MM.1S (cell line): ENCODE measurements around the gene UFSP2.

Experiments used
- EZH2 ChIP-seq: fragments of 300-600 bp; sonication (generic); optimal IDR thresholded peaks from 2 replicates; pipeline ENCODE3; 2017; ENCODE audit warnings: low read depth, mild to moderate bottlenecking, antibody characterized with exemption, low read length, mixed read lengths
- EZH2phosphoT487 ChIP-seq: fragments of 300-600 bp; sonication (generic); IDR thresholded peaks from 2 replicates; pipeline ENCODE4 v1.6.1; 2018; ENCODE audit warnings: antibody characterized with exemption, low read length
- TF ChIP-seq, protein P1 (sequence below): fragments of 300-600 bp; sonication (generic); IDR thresholded peaks from 2 replicates; pipeline ENCODE4 v1.5.1; 2016; ENCODE audit warnings: antibody characterized with exemption, low read length, mixed read lengths

DNA sequence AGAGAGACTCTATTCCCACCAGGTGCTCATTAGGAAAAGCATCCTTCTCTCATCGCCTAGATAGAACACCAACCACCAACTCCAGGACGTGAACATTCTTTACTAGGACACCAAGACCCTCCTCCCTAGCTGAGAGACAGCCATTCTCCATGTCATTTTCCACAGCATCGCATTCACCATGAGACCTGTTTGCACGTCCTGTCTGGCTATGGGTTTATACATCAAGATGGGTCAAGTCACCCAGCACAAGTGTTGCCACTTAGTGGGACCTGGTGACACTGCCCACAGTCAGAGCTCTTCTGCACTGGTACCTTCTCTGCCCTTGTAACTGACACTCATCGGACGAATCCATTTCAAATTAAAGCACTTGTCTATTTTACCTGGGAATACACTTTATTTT lies 47.5 kb downstream of the UFSP2 start:
- TF ChIP-seq, protein P1, sequence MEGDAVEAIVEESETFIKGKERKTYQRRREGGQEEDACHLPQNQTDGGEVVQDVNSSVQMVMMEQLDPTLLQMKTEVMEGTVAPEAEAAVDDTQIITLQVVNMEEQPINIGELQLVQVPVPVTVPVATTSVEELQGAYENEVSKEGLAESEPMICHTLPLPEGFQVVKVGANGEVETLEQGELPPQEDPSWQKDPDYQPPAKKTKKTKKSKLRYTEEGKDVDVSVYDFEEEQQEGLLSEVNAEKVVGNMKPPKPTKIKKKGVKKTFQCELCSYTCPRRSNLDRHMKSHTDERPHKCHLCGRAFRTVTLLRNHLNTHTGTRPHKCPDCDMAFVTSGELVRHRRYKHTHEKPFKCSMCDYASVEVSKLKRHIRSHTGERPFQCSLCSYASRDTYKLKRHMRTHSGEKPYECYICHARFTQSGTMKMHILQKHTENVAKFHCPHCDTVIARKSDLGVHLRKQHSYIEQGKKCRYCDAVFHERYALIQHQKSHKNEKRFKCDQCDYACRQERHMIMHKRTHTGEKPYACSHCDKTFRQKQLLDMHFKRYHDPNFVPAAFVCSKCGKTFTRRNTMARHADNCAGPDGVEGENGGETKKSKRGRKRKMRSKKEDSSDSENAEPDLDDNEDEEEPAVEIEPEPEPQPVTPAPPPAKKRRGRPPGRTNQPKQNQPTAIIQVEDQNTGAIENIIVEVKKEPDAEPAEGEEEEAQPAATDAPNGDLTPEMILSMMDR, result no peak
- TF ChIP-seq EZH2 (no peak), EZH2phosphoT487 (no peak)
